HG02588 (cell line): ENCODE results near the gene AKR1C4.

Source experiments
- ATAC-seq: cut with Tn5 transposase; IDR thresholded peaks from one replicate; pipeline ENCODE4 v1.9.1; 2021; ENCODE audit warnings: mild to moderate bottlenecking, moderate library complexity; ENCODE audit not compliant: unreplicated experiment

The AKR1C4 gene

GRCh38 chr10:5265139-5265538 is 68.5 kb downstream of the AKR1C4 start:
- no peak for ATAC-seq

GRCh38 chr10:5266351-5266750 is 69.7 kb downstream of the AKR1C4 start:
- ATAC-seq, result no peak

DNA sequence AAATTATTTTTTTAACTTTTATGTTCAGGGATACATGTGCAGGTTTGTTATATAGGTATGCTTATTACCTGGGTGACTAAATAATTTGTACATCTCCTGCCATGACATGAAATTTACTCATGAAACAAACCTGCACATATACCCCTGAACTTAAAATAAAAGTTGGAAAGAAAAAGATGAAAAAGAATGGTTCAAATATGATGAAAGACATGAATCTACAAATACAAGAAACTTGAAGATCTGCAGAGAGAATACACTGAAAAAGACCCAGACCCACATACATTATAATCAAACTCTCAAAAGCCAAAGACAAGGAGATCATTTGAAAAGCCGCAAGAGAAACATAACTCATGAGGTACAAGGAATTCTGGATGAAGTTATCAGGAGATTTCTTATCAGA is 70.2 kb downstream of the AKR1C4 start:
- no peak for ATAC-seq

- no peak for ATAC-seq
These were observed 71.6 kb downstream of the AKR1C4 start for GRCh38 chr10:5268234-5268633.
